K562 (cell line): Measurements from ENCODE around the gene ZMYND8. TPM values are rescaled to one million over a fixed set of nuclear protein-coding genes. Genes with fewer than 3 reads are reported as not detected.
A peak's percentile ranks its signal among the peaks of the same experiment; 100 is the strongest.

Source experiments
- ATAC-seq: fragments of 200-7000 bp; cut with Tn5 transposase; 3 replicates; pipeline ENCODE4 v1.9.1; 2020; ENCODE audit warnings: moderate library complexity
- BruUV-seq: library from RNA; stranded (reverse); fragments of 400-500 nt; replicated peaks from 2 replicates; lab custom pipeline; 2021; lab: Mats Ljungman, UMichigan
- CTCF ChIA-PET: fragments of 300-600 bp; formaldehyde crosslinking; extraction: SDS; loops from one replicate; lab custom pipeline; 2021; ENCODE audit warnings: low intra/inter-chr PET ratio; lab: Yijun Ruan, JAX
- POLR2A ChIA-PET: fragments of 300-600, 350-650 bp; sonication (Branson Sonifier 250); formaldehyde crosslinking; extraction: SDS; loops from one replicate; lab custom pipeline; 2021; ENCODE audit warnings: antibody characterized with exemption, inconsistent platforms; lab: Yijun Ruan, JAX
- DNase-seq, 4 experiments: peaks; one replicate each; pipeline versions ENCODE4 v3.0.0 to v3.0.0-alpha.2; 2011 to 2018; ENCODE audit warnings: low spot score in 3 of 4, mixed read lengths in 3 of 4; ENCODE audit errors: extremely low read depth in 1 of 4
- FAIRE-seq: peaks from 2 replicates; lab custom pipeline; 2011; peaks lifted over from hg19 to GRCh38; lab: Jason Lieb, UNC
- H2AFZ ChIP-seq: 2 replicates; pipeline ENCODE4 v1.6.0; 2011; ENCODE audit warnings: low read depth, low read length, control low read depth, inconsistent platforms
- H3K27ac ChIP-seq: fragments of 200-600 bp; 3 replicates; pipeline ENCODE4 v1.8.0; 2011; ENCODE audit warnings: low read depth, mild to moderate bottlenecking, control low read depth, inconsistent platforms, low read length, moderate library complexity, mixed read lengths; ENCODE audit errors: extremely low read depth
- H3K27me3 ChIP-seq, 2 experiments: fragments of 300-600 bp in 1 of 2; 2 replicates in 1 of 2; 3 replicates in 1 of 2; pipeline versions ENCODE4 v1.6.0 to v1.8.0; 2011; ENCODE audit warnings: inconsistent platforms in 2 of 2, low read length in 2 of 2, mild to moderate bottlenecking in 1 of 2, mixed read lengths in 1 of 2, moderate library complexity in 1 of 2; ENCODE audit not compliant: control insufficient read depth in 2 of 2, insufficient read depth in 2 of 2
- H3K36me3 ChIP-seq: fragments of 300-600 bp; 3 replicates; pipeline ENCODE4 v1.8.0; 2011; ENCODE audit warnings: mild to moderate bottlenecking, low read length, inconsistent platforms; ENCODE audit not compliant: control insufficient read depth, insufficient read depth
- H3K4me1 ChIP-seq, 2 experiments: fragments of 200-600 bp in 1 of 2; replicated peaks in 1 of 2; 2 replicates in 1 of 2; 3 replicates in 1 of 2; pipeline versions ENCODE4 v1.5.1 to v1.8.0; 2011; ENCODE audit warnings: inconsistent platforms in 2 of 2, low read length in 2 of 2, mild to moderate bottlenecking in 1 of 2, mixed read lengths in 1 of 2, moderate library complexity in 1 of 2; ENCODE audit not compliant: control insufficient read depth in 2 of 2, insufficient read depth in 2 of 2
- H3K4me2 ChIP-seq: 2 replicates; pipeline ENCODE4 v1.6.1; 2011; ENCODE audit warnings: low read length, control low read depth, inconsistent platforms, mixed read lengths; ENCODE audit not compliant: insufficient read depth
- H3K4me3 ChIP-seq: fragments of 200-600 bp; sonication (generic), shearing (Covaris generic); 2 replicates; pipeline ENCODE4 v1.5.1; 2016; ENCODE audit warnings: control low read depth, inconsistent platforms
- H3K79me2 ChIP-seq: fragments of 200-600 bp; 3 replicates; pipeline ENCODE4 v1.8.0; 2011; ENCODE audit warnings: low read length, inconsistent platforms; ENCODE audit not compliant: control insufficient read depth, insufficient read depth
- H3K9ac ChIP-seq, 2 experiments: 2 replicates each; pipeline versions ENCODE4 v1.6.0 to v1.6.1; 2011; ENCODE audit warnings: low read depth in 2 of 2, low read length in 2 of 2, control low read depth in 1 of 2, inconsistent platforms in 1 of 2, mild to moderate bottlenecking in 1 of 2, mixed read lengths in 1 of 2; ENCODE audit not compliant: insufficient read depth in 1 of 2
- H3K9me1 ChIP-seq: one replicate; pipeline ENCODE4 v1.6.0; 2011; ENCODE audit warnings: inconsistent platforms, mild to moderate bottlenecking, low read length, moderate library complexity; ENCODE audit not compliant: control insufficient read depth, insufficient read depth
- H3K9me3 ChIP-seq: replicated peaks from 2 replicates; pipeline ENCODE4 v1.5.1; 2011; ENCODE audit warnings: low read depth, low read length, inconsistent platforms; ENCODE audit not compliant: control insufficient read depth, insufficient read depth
- H4K20me1 ChIP-seq: replicated peaks from 2 replicates; pipeline ENCODE4 v1.6.1; 2011; ENCODE audit warnings: low read length, inconsistent platforms, mixed read lengths; ENCODE audit not compliant: control insufficient read depth, insufficient read depth
- BRD9 ChIP-seq: fragments of 450-650 bp; IDR thresholded peaks from 2 replicates; pipeline ENCODE4 v1.6.1; 2018; ENCODE audit warnings: low read depth; ENCODE audit not compliant: partially characterized antibody
- EWSR1 ChIP-seq: fragments of 450-650 bp; IDR thresholded peaks from 2 replicates; pipeline ENCODE4 v1.6.1; 2018; ENCODE audit warnings: borderline replicate concordance, mild to moderate bottlenecking, low read depth, moderate library complexity; ENCODE audit not compliant: partially characterized antibody
- STAG1 ChIP-seq: sonication (generic); formaldehyde crosslinking; IDR thresholded peaks from 2 replicates; pipeline ENCODE4 v1.5.0; 2020; ENCODE audit warnings: missing genetic modification reagents, borderline replicate concordance
- WGBS: fragments of 100-300 bp; shearing (Covaris generic); methylation state at CpG from one replicate; pipeline ENCODE4 v1.1.6; 2016; ENCODE audit warnings: low coverage, mixed read lengths; ENCODE audit not compliant: insufficient coverage; ENCODE audit errors: missing lambda C conversion rate; 5-methylcytosine and 5-hydroxymethylcytosine counted together
- in situ Hi-C: fragments of 300-500 bp; cut with MboI; formaldehyde crosslinking; loops from 4 replicates; pipeline ENCODE4 v1.15.0; 2018; ENCODE audit warnings: inconsistent platforms, mixed read lengths
- intact Hi-C: fragments of 100-400 bp; cut with micrococcal nuclease; formaldehyde crosslinking; loops from 2 replicates; pipeline ENCODE4 v1.14.2; 2022
- polyA plus RNA-seq, 8 experiments: library from polyadenylated mRNA; depleted of rRNA in 4 of 8; stranded (reverse) in 5 of 8; unstranded in 3 of 8; fragments of >200 nt; fragmentation: Nextera tagmentation in 2 of 8; fragmentation: Illumina TruSeq in 1 of 8; extraction: Ambion mirVana in 2 of 8; extraction: Trizol in 1 of 8; gene quantifications; 2 replicates each; pipeline versions ENCODE4 v1.2.1 to v1.2.3, GENCODE V29; 2011 to 2014; ENCODE audit warnings: inconsistent platforms in 1 of 8, missing spikeins in 1 of 8
- total RNA-seq, 7 experiments: library from RNA; depleted of rRNA in 6 of 7; stranded (reverse); fragments of >200 nt in 6 of 7; fragmentation: Illumina TruSeq in 2 of 7; extraction: Trizol in 2 of 7; gene quantifications; 2 replicates each; pipeline versions ENCODE4 v1.2.1 to v1.2.3, GENCODE V29; 2011 to 2021; ENCODE audit warnings: low replicate concordance in 1 of 7

Gene ZMYND8
- total and polyA plus RNA-seq, 9 of the 15 experiments (the other 6 are each of a cell fraction or from before 2014, with no cell fraction given) = 31.8 to 148 (median 71.9) TPM

DNA sequence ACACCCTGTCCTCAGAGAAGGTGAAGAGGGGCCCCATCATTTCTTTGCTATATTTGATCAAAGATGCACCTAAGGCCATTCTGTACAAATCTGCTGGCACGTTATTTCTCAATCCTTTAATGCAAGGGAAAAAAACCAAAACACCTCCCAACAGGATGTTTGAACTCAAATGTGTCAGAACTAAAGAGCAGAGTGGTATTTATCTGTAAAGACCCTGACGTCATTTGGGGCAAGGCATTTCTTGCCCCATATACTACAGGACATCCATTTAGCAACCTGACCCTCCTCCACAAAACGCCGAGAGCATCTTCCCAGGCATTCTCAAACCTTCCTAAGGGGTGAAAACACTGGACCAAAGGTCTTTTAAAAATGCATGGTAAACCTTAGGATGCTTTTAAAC lies 50.8 kb downstream of the ZMYND8 start:
- no peak for DNase-seq
- in situ Hi-C loops (loop anchor here (5.0 kb wide), 1 partner anchor 77 kb away; no protein-coding TSS in a partner anchor), intact Hi-C loops (no loop called here)
- POLR2A ChIA-PET = interaction anchor here (0.7 to 0.9 kb wide), 3 partner anchors 12 to 147 kb away, joined by 3 read pairs; no protein-coding TSS in a partner anchor
- peaks cover 3% of the 10 kb centered on the region for H3K9me1 ChIP-seq
- no peak overlapping the region for H2AFZ ChIP-seq
- CTCF ChIA-PET = no interaction called here
- H3K27me3 ChIP-seq = no peaks in the 10 kb centered on the region
- no peaks in the 10 kb centered on the region for H3K9me3 ChIP-seq
- H3K9ac ChIP-seq = no peak overlapping the region
- peaks cover 100% of the 10 kb centered on the region for H3K79me2 ChIP-seq
- H4K20me1 ChIP-seq = peaks cover 18% of the 10 kb centered on the region
- ATAC-seq = no peak
- H3K4me3 ChIP-seq = no peak overlapping the region
- no peak for FAIRE-seq
- peaks cover 97% of the 10 kb centered on the region for H3K36me3 ChIP-seq
- no peak overlapping the region for H3K4me2 ChIP-seq
- BruUV-seq = TSS peak; percentile 28
- peaks cover 0 to 6% of the 10 kb centered on the region in 2 experiments; a peak in 2 of 5 replicates for H3K4me1 ChIP-seq
- no peak for TF ChIP-seq STAG1 (CRISPR knock-in tag)
- TF ChIP-seq, all 486 proteins: peak for 0
- 88% methylated on average over 4 of the region's 4 CpGs for WGBS
- H3K27ac ChIP-seq = no peak overlapping the region

DNA sequence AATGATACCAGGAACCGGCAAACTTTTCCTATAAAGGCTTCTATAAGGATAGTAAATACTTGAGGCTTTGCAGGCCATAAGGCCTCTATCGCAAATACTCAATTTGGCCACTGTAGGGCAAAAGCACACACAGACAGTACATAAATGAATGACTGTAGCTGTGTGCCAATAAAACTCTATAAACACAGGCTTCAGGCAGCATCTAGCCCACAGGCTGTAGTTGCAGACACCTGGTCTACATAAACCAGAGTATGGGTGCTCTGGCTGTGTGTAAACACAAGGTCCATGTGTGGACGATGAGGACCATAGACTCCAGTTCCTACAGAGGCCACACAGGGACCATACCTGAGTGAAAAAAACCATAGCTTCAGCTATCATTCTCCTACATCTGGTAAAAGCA lies 52.2 kb downstream of the ZMYND8 start:
- TF ChIP-seq EWSR1 (peak; percentile 24), BRD9 (no peak)
- H3K4me3 ChIP-seq = no peak overlapping the region
- no peak overlapping the region for H2AFZ ChIP-seq
- peaks cover 3% of the 10 kb centered on the region for H3K9me1 ChIP-seq
- ATAC-seq = peak; percentile 36
- in situ Hi-C loops (no loop called here), intact Hi-C loops (no loop called here)
- POLR2A ChIA-PET = interaction anchor here (1.2 to 1.3 kb wide), 2 partner anchors 9 to 198 kb away, joined by 3 to 5 read pairs; no protein-coding TSS in a partner anchor
- H3K27me3 ChIP-seq = no peaks in the 10 kb centered on the region
- peak overlapping the region; percentile 8 to 71; a peak in 1 of 4 replicates for H3K9ac ChIP-seq
- H3K4me1 ChIP-seq = peaks cover 0 to 6% of the 10 kb centered on the region in 2 experiments; a peak in 2 of 5 replicates
- BruUV-seq = no TSS peak
- FAIRE-seq = no peak
- H4K20me1 ChIP-seq = peaks cover 9% of the 10 kb centered on the region
- no peak for DNase-seq
- peak overlapping the region; percentile 25; the same call in 1 of the 3 replicates for H3K27ac ChIP-seq
- WGBS = 86% methylated on average over 3 of the region's 3 CpGs
- no peak overlapping the region for H3K4me2 ChIP-seq
- no peaks in the 10 kb centered on the region for H3K9me3 ChIP-seq
- CTCF ChIA-PET = no interaction called here
- peaks cover 96% of the 10 kb centered on the region for H3K36me3 ChIP-seq
- H3K79me2 ChIP-seq = peaks cover 98% of the 10 kb centered on the region
